Neural progenitor cell (in vitro differentiated cells): Measurements from ENCODE around the gene PPP2R1B.

Experiments used
- EZH2 ChIP-seq: fragments of 200-600 bp; sonication (generic); IDR thresholded peaks from 2 replicates; pipeline ENCODE4 v1.6.1; 2017; ENCODE audit warnings: antibody characterized with exemption, mild to moderate bottlenecking, moderate library complexity
- EZH2phosphoT487 ChIP-seq: fragments of 200-600 bp; sonication (generic); IDR thresholded peaks from 2 replicates; pipeline ENCODE4 v1.6.1; 2017; ENCODE audit warnings: antibody characterized with exemption
- TF ChIP-seq, protein P1 (sequence below): fragments of 200-600 bp; sonication (generic); IDR thresholded peaks from 2 replicates; pipeline ENCODE4 v1.5.1; 2017; ENCODE audit warnings: antibody characterized with exemption, mild to moderate bottlenecking

DNA sequence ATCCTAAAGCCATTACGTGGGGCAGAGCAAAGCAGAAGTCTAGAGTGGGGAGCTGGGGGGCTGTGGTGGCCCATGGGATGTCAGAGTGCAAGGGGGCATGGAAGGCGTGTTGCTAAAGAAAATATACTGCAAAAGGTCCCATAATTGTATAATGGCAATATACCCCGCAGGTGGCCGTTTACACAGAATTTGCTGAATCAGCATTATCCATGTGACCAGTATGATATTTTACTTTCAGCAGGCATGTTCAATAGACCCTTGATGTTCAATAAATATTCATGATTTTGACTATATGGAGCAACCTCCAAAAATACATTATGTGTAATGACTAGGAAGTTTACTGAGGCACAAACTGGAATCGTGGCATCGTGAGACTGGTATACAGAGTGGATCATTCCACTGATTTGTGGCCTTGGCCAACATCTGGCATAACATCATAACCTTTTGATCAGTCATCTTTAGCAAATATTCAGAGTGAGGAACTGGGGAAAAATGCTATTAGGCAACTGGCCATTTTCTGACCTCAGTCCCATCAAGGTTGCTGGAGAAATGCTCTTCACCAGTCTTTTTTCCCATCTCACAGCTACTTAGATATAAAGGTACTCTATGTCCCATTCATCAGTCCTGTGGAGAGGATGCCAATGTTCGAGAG lies 29.3 kb upstream of the PPP2R1B start:
- TF ChIP-seq, protein P1, sequence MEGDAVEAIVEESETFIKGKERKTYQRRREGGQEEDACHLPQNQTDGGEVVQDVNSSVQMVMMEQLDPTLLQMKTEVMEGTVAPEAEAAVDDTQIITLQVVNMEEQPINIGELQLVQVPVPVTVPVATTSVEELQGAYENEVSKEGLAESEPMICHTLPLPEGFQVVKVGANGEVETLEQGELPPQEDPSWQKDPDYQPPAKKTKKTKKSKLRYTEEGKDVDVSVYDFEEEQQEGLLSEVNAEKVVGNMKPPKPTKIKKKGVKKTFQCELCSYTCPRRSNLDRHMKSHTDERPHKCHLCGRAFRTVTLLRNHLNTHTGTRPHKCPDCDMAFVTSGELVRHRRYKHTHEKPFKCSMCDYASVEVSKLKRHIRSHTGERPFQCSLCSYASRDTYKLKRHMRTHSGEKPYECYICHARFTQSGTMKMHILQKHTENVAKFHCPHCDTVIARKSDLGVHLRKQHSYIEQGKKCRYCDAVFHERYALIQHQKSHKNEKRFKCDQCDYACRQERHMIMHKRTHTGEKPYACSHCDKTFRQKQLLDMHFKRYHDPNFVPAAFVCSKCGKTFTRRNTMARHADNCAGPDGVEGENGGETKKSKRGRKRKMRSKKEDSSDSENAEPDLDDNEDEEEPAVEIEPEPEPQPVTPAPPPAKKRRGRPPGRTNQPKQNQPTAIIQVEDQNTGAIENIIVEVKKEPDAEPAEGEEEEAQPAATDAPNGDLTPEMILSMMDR: no peak
- no peak for TF ChIP-seq EZH2phosphoT487
- TF ChIP-seq EZH2: no peak
